B cell (primary cell): Measurements from ENCODE around the gene FAM222A. TPM values are rescaled to one million over a fixed set of nuclear protein-coding genes. Genes with fewer than 3 reads are reported as not detected.

Experiments used
- ATAC-seq: fragments of 200-7000 bp; cut with Tn5 transposase; one replicate; pipeline ENCODE4 v1.10.0; 2021; ENCODE audit warnings: low read depth, mild to moderate bottlenecking, moderate number of reproducible peaks, moderate library complexity
- CTCF ChIA-PET: fragments of 350-600 bp; sonication (Branson Sonifier 250); formaldehyde crosslinking; loops from one replicate; lab custom pipeline; 2021; ENCODE audit warnings: antibody characterized with exemption, inconsistent platforms; lab: Charles Lee
- POLR2A ChIA-PET: fragments of 350-600 bp; sonication (Branson Sonifier 250); formaldehyde crosslinking; loops from one replicate; lab custom pipeline; 2021; ENCODE audit warnings: antibody characterized with exemption; lab: Charles Lee
- DNase-seq: peaks from one replicate; pipeline ENCODE4 v3.0.0; 2013
- H2AFZ ChIP-seq: 2 replicates; pipeline ENCODE4 v1.6.1; 2012; ENCODE audit warnings: mild to moderate bottlenecking, low read depth, low read length; ENCODE audit not compliant: insufficient read depth, poor library complexity, severe bottlenecking
- H3K27ac ChIP-seq, 2 donors: 1 replicate in 1 of 2; 2 replicates in 1 of 2; pipeline ENCODE4 v1.5.1; 2012 to 2013; ENCODE audit warnings: low read length in 2 of 2, mild to moderate bottlenecking in 2 of 2, moderate library complexity in 1 of 2
- H3K27me3 ChIP-seq, 4 experiments: fragments of 200-600 bp in 1 of 4; sonication (generic) in 1 of 4; replicated peaks in 1 of 4; 1 replicate in 2 of 4; 2 replicates in 2 of 4; pipeline versions ENCODE4 v1.6.1 to v1.7.0; 2013 to 2016; ENCODE audit warnings: low read length in 3 of 4, mild to moderate bottlenecking in 2 of 4, mixed read lengths in 1 of 4, moderate library complexity in 1 of 4; ENCODE audit not compliant: insufficient read depth in 4 of 4, control insufficient read depth in 3 of 4; ENCODE audit errors: control extremely low read depth in 1 of 4
- H3K36me3 ChIP-seq, 2 experiments: replicated peaks in 1 of 2; 1 replicate in 1 of 2; 2 replicates in 1 of 2; pipeline versions ENCODE4 v1.6.1 to v1.7.1; 2013; ENCODE audit warnings: low read length in 1 of 2; ENCODE audit not compliant: insufficient read depth in 2 of 2, control insufficient read depth in 1 of 2; ENCODE audit errors: control extremely low read depth in 1 of 2, extremely low read depth in 1 of 2
- H3K4me1 ChIP-seq, 2 donors: fragments of 200-600 bp in 1 of 2; sonication (generic) in 1 of 2; 1 replicate in 1 of 2; 2 replicates in 1 of 2; pipeline versions ENCODE4 v1.5.1 to v1.6.1; 2013 to 2017; ENCODE audit warnings: low read length in 2 of 2; ENCODE audit not compliant: control insufficient read depth in 2 of 2, insufficient read depth in 2 of 2
- H3K4me2 ChIP-seq: replicated peaks from 2 replicates; pipeline ENCODE3; 2012; ENCODE audit warnings: mild to moderate bottlenecking, low read depth, low read length; ENCODE audit not compliant: poor library complexity, severe bottlenecking
- H3K4me3 ChIP-seq, 5 experiments: fragments of 200-600 bp in 1 of 5; sonication (generic) in 1 of 5; 1 replicate in 3 of 5; 2 replicates in 2 of 5; pipeline versions ENCODE4 v1.5.1 to v1.7.0; 2011 to 2016; ENCODE audit warnings: low read length in 4 of 5, mild to moderate bottlenecking in 4 of 5, low read depth in 2 of 5, control low read depth in 1 of 5, moderate library complexity in 1 of 5; ENCODE audit not compliant: insufficient read depth in 1 of 5; ENCODE audit errors: control extremely low read depth in 1 of 5, extremely low read depth in 1 of 5
- H3K79me2 ChIP-seq: fragments of 200-600 bp; sonication (generic); one replicate; pipeline ENCODE4 v1.6.0; 2016; ENCODE audit warnings: low read length; ENCODE audit not compliant: control insufficient read depth, insufficient read depth
- H3K9ac ChIP-seq: fragments of 200-600 bp; sonication (generic); 2 replicates; pipeline ENCODE4 v1.6.1; 2017; ENCODE audit warnings: mild to moderate bottlenecking, low read length, moderate library complexity
- H3K9me3 ChIP-seq, 3 donors: one replicate each; pipeline versions ENCODE4 v1.6.1 to v1.7.1; 2013; ENCODE audit warnings: low read length in 2 of 3; ENCODE audit not compliant: control insufficient read depth in 2 of 3, insufficient read depth in 1 of 3; ENCODE audit errors: control extremely low read depth in 1 of 3
- H4K20me1 ChIP-seq: 2 replicates; pipeline ENCODE4 v1.6.0; 2012; ENCODE audit warnings: mild to moderate bottlenecking, low read length; ENCODE audit not compliant: insufficient read depth, control insufficient read depth, poor library complexity, severe bottlenecking
- H3K27ac Mint-ChIP-seq: one replicate; pipeline ENCODE4 v1.8.0; 2021; ENCODE audit warnings: mixed read lengths
- H3K27me3 Mint-ChIP-seq: one replicate; pipeline ENCODE4 v1.8.0; 2021; ENCODE audit warnings: mixed read lengths
- H3K4me1 Mint-ChIP-seq: one replicate; pipeline ENCODE4 v1.8.0; 2021; ENCODE audit warnings: mixed read lengths
- H3K4me3 Mint-ChIP-seq: one replicate; pipeline ENCODE4 v1.8.0; 2021; ENCODE audit warnings: mixed read lengths
- H3K9me3 Mint-ChIP-seq: one replicate; pipeline ENCODE4 v1.8.0; 2022; ENCODE audit warnings: mixed read lengths; ENCODE audit not compliant: insufficient read depth
- CTCF ChIP-seq: fragments of 200-600 bp; IDR thresholded peaks from one replicate; pipeline ENCODE4 v1.8.0; 2022; ENCODE audit warnings: antibody characterized with exemption, mild to moderate bottlenecking
- EZH2 ChIP-seq: IDR thresholded peaks from 2 replicates; pipeline ENCODE4 v1.6.1; 2012; ENCODE audit warnings: borderline replicate concordance, low read depth, mild to moderate bottlenecking, moderate library complexity, low read length; ENCODE audit not compliant: insufficient read depth, poor library complexity, severe bottlenecking
- WGBS: methylation state at CpG from one replicate; pipeline ENCODE4 v1.1.5; 2013; ENCODE audit warnings: missing lambda C conversion rate; ENCODE audit not compliant: insufficient coverage; 5-methylcytosine and 5-hydroxymethylcytosine counted together
- intact Hi-C: fragments of 100-400 bp; cut with micrococcal nuclease; formaldehyde crosslinking; loops from one replicate; pipeline ENCODE4 v1.10.0; 2022
- polyA plus RNA-seq: library from polyadenylated mRNA; depleted of rRNA; stranded (reverse); fragments of >200 nt; gene quantifications from 2 replicates; pipeline ENCODE4 v1.2.3, GENCODE V29; 2012
- total RNA-seq, 2 donors: library from RNA; stranded (reverse); fragments of 120-200 nt in 1 of 2; gene quantifications; 1 replicate in 1 of 2; 2 replicates in 1 of 2; pipeline versions ENCODE4 v1.2.3 to v1.2.4, GENCODE V29; 2013 to 2022

The FAM222A gene
- total and polyA plus RNA-seq, 2 donors (not counting 1 experiment from before 2014, with no cell fraction given), result 0.49 to 4.6 TPM

GRCh38 chr12:109807954-109808643 is 94.5 kb downstream of the FAM222A start:
- ChIA-PET POLR2A (no interaction called here), CTCF (interaction anchor here (1.0 kb wide), 1 partner anchor 73 kb away, joined by 3 read pairs; the partner anchor contains the start of gene GLTP)
- Mint-ChIP-seq H3K4me1 (peaks cover 1% of the 10 kb centered on the region), H3K4me3 (no peak overlapping the region), H3K9me3 (no peaks in the 10 kb centered on the region), H3K27me3 (no peaks in the 10 kb centered on the region), H3K27ac (no peak overlapping the region)
- intact Hi-C loops, result no loop called here
- no peaks in the 10 kb centered on the region for H3K79me2 ChIP-seq
- H2AFZ ChIP-seq, result no peak overlapping the region
- WGBS, result 89% methylated on average over 7 of the region's 12 CpGs
- ATAC-seq, result no peak
- no peaks in the 10 kb centered on the region for H3K4me1 ChIP-seq
- H3K27me3 ChIP-seq, result peaks cover 0 to 4% (median 0%) of the 10 kb centered on the region in 4 experiments
- no peaks in the 10 kb centered on the region for H4K20me1 ChIP-seq
- no peak overlapping the region for H3K4me3 ChIP-seq
- DNase-seq, result no peak
- no peak overlapping the region for H3K4me2 ChIP-seq
- H3K36me3 ChIP-seq, result no peaks in the 10 kb centered on the region
- no peak overlapping the region for H3K27ac ChIP-seq
- no peak overlapping the region for H3K9ac ChIP-seq
- no peak for TF ChIP-seq CTCF
- TF ChIP-seq EZH2, result no peak
- no peaks in the 10 kb centered on the region for H3K9me3 ChIP-seq

GRCh38 chr12:109808876-109809646 is 95.4 kb downstream of the FAM222A start:
- H3K4me1 ChIP-seq, result no peaks in the 10 kb centered on the region
- no peak overlapping the region for H3K27ac ChIP-seq
- H3K4me2 ChIP-seq, result no peak overlapping the region
- no peak for TF ChIP-seq EZH2
- TF ChIP-seq CTCF, result no peak
- Mint-ChIP-seq H3K4me3 (no peak overlapping the region), H3K4me1 (peaks cover 1% of the 10 kb centered on the region), H3K27me3 (no peaks in the 10 kb centered on the region), H3K9me3 (no peaks in the 10 kb centered on the region), H3K27ac (no peak overlapping the region)
- H3K27me3 ChIP-seq, result peaks cover 0 to 4% (median 0%) of the 10 kb centered on the region in 4 experiments
- ChIA-PET CTCF (interaction anchor here (1.0 kb wide), 1 partner anchor 72 kb away, joined by 3 read pairs; the partner anchor contains the start of gene GLTP), POLR2A (no interaction called here)
- H3K9me3 ChIP-seq, result no peaks in the 10 kb centered on the region
- no peaks in the 10 kb centered on the region for H3K79me2 ChIP-seq
- DNase-seq, result no peak
- H4K20me1 ChIP-seq, result no peaks in the 10 kb centered on the region
- no peak overlapping the region for H2AFZ ChIP-seq
- no peak overlapping the region for H3K4me3 ChIP-seq
- no peak for ATAC-seq
- H3K9ac ChIP-seq, result no peak overlapping the region
- intact Hi-C loops, result no loop called here
- H3K36me3 ChIP-seq, result no peaks in the 10 kb centered on the region
- WGBS, result 96% methylated on average over 4 of the region's 4 CpGs
